ENCODE results near the gene SLC22A6.

DNA sequence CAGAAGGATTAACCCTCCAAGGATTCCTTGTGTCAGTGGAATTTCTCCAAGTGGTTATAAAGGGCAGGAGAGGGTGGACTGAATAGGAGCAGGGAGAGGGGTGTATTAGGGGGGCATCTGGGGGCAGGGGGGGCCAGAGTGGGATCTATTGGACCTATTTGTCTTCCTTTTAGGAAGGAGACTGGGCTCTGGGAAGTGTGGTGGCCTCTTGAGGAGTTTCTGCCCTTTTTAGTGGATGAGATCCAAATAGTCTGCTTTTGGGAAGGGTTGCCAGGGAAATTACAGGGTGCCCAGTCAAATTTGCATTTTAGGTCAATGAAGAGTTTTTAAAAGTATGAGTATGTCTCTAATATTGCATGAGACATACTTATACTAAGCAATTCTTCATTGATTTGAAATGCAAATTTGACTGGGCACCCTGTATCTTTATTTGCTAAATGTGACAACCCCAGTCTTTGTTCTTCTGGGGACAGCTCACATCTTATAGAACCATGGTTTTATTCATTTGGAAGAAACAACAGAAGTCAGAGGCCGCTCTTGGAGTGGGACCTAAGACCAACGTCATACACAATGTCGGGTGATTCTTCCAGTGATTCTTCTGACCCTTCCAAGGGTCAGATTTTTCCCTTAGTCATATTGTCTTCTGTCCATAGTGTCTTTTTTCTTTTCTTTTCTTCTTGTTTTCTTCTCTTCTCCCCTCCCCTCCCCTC, 429 bp upstream of the SLC22A6 start:
- TF ChIP-seq, protein P1, sequence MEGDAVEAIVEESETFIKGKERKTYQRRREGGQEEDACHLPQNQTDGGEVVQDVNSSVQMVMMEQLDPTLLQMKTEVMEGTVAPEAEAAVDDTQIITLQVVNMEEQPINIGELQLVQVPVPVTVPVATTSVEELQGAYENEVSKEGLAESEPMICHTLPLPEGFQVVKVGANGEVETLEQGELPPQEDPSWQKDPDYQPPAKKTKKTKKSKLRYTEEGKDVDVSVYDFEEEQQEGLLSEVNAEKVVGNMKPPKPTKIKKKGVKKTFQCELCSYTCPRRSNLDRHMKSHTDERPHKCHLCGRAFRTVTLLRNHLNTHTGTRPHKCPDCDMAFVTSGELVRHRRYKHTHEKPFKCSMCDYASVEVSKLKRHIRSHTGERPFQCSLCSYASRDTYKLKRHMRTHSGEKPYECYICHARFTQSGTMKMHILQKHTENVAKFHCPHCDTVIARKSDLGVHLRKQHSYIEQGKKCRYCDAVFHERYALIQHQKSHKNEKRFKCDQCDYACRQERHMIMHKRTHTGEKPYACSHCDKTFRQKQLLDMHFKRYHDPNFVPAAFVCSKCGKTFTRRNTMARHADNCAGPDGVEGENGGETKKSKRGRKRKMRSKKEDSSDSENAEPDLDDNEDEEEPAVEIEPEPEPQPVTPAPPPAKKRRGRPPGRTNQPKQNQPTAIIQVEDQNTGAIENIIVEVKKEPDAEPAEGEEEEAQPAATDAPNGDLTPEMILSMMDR (IDR thresholded peaks at IDR 0.05) = no peak
- TF ChIP-seq POLR2A (IDR thresholded peaks at IDR 0.05) = no peak

All from tibial nerve (tissue), 3 donors.